A673 (cell line): Measurements from ENCODE around the gene KDM8.

Experiments used
- EZH2 ChIP-seq: fragments of 200-600 bp; sonication (generic); IDR thresholded peaks from 2 replicates; pipeline ENCODE4 v1.6.1; 2017; ENCODE audit warnings: borderline replicate concordance, low read depth, mild to moderate bottlenecking, mixed read lengths, antibody characterized with exemption, low read length; ENCODE audit not compliant: poor library complexity, severe bottlenecking
- TF ChIP-seq, protein P1 (sequence below): fragments of 300-800, 200-600 bp; sonication (generic); conservative IDR thresholded peaks from 2 replicates; pipeline ENCODE4 v1.5.1; 2017; ENCODE audit warnings: low read depth, mild to moderate bottlenecking, antibody characterized with exemption, low read length, moderate library complexity, mixed read lengths

- TF ChIP-seq, protein P1, sequence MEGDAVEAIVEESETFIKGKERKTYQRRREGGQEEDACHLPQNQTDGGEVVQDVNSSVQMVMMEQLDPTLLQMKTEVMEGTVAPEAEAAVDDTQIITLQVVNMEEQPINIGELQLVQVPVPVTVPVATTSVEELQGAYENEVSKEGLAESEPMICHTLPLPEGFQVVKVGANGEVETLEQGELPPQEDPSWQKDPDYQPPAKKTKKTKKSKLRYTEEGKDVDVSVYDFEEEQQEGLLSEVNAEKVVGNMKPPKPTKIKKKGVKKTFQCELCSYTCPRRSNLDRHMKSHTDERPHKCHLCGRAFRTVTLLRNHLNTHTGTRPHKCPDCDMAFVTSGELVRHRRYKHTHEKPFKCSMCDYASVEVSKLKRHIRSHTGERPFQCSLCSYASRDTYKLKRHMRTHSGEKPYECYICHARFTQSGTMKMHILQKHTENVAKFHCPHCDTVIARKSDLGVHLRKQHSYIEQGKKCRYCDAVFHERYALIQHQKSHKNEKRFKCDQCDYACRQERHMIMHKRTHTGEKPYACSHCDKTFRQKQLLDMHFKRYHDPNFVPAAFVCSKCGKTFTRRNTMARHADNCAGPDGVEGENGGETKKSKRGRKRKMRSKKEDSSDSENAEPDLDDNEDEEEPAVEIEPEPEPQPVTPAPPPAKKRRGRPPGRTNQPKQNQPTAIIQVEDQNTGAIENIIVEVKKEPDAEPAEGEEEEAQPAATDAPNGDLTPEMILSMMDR, result no peak
- no peak for TF ChIP-seq EZH2
Measured at GRCh38 chr16:27245276-27246172, 42.2 kb downstream of the KDM8 start.
